ENCODE results near the gene HOXA11.

DNA sequence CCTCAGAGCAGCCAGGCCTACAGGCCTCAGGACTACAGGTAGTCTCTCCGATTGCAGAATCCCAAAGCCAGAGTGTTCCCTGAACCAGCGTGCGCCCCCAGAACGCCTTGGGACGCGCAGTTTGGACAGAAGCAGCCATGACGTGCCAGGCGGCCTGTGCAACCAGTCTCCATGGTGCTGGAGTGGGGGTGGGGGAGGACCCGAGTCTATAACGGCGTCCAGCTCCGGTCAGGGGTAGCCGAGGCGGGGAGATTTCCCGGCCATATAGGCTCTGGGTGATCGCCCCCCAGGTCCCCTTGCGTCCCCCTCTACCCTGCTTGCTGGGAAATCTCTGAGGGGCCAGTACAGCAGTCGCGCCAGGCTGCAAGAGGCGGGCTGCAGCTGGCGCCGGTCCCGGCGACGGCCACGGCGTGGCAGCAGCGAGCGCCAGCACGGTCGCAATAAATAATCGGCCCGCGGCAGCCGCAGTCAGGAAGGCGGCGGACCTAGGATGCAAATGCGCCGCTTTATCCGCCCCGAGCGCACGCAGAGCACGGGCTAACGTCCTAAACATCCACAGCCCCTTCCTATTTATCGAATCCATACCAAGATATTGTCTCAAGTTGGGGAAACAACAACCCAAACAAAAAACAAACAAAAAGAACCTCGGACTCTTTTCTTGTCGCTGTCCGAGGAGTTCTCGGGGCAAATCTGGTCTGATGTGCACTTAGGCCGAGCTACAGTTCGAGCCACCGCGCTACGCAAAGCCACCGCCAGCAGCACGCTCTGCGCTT is 34.3 kb downstream of the HOXA11 start:
- TF ChIP-seq POLR2AphosphoS5 (IDR thresholded peaks at IDR 0.05) = peak; percentile 71 to 79 (median 74)
- TF ChIP-seq, protein P1, sequence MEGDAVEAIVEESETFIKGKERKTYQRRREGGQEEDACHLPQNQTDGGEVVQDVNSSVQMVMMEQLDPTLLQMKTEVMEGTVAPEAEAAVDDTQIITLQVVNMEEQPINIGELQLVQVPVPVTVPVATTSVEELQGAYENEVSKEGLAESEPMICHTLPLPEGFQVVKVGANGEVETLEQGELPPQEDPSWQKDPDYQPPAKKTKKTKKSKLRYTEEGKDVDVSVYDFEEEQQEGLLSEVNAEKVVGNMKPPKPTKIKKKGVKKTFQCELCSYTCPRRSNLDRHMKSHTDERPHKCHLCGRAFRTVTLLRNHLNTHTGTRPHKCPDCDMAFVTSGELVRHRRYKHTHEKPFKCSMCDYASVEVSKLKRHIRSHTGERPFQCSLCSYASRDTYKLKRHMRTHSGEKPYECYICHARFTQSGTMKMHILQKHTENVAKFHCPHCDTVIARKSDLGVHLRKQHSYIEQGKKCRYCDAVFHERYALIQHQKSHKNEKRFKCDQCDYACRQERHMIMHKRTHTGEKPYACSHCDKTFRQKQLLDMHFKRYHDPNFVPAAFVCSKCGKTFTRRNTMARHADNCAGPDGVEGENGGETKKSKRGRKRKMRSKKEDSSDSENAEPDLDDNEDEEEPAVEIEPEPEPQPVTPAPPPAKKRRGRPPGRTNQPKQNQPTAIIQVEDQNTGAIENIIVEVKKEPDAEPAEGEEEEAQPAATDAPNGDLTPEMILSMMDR (IDR thresholded peaks at IDR 0.05) = peak in 5 of 7 experiments; percentile 33 to 86 (median 78)
